Ramos (cell line): ENCODE data around the gene PALM3.

Experiments
- in situ Hi-C: fragments of 300-500 bp; cut with MboI; formaldehyde crosslinking; loops from one replicate; pipeline ENCODE4 v1.14.3; 2022; ENCODE audit warnings: low sequenced_read_pairs; ENCODE audit not compliant: unreplicated experiment

PALM3 gene

GRCh38 chr19:14089662-14090508 lies 28.0 kb upstream of the PALM3 start:
- in situ Hi-C loops, result no loop called here

- in situ Hi-C loops, result no loop called here
These were observed 27.5 kb upstream of the PALM3 start for GRCh38 chr19:14089412-14089661.

- in situ Hi-C loops, result no loop called here
These were observed 26.9 kb upstream of the PALM3 start for GRCh38 chr19:14088634-14089411.

GRCh38 chr19:14086098-14086497 lies 24.2 kb upstream of the PALM3 start:
- in situ Hi-C loops, result no loop called here

- in situ Hi-C loops, result no loop called here
These were observed 23.6 kb upstream of the PALM3 start, which contains the start of gene C19orf67 for GRCh38 chr19:14085309-14085995. Gene C19orf67, minus strand, starts transcription at chr19:14085783. Its CDS starts 156 bp downstream, at chr19:14085627.

GRCh38 chr19:14082675-14082960 lies 20.7 kb upstream of the PALM3 start:
- in situ Hi-C loops, result no loop called here

GRCh38 chr19:14081797-14082674 lies 20.2 kb upstream of the PALM3 start:
- in situ Hi-C loops, result no loop called here

- in situ Hi-C loops, result no loop called here
These were observed 19.3 kb upstream of the PALM3 start for GRCh38 chr19:14080887-14081796.

- in situ Hi-C loops, result loop anchor here (10.0 kb wide), 1 partner anchor 804 kb away; no protein-coding TSS in a partner anchor
These were observed 16.5 kb upstream of the PALM3 start for GRCh38 chr19:14078411-14078810.

- in situ Hi-C loops, result loop anchor here (5.0 to 25.0 kb wide), 3 partner anchors 192 to 799 kb away; no protein-coding TSS in a partner anchor
These were observed 12.3 kb upstream of the PALM3 start for GRCh38 chr19:14073925-14074838.

GRCh38 chr19:14073261-14073924 lies 11.5 kb upstream of the PALM3 start:
- in situ Hi-C loops, result loop anchor here (5.0 to 25.0 kb wide), 3 partner anchors 191 to 799 kb away; no protein-coding TSS in a partner anchor

GRCh38 chr19:14072535-14073260 lies 10.8 kb upstream of the PALM3 start, which contains the start of gene MISP3:
Gene MISP3, plus strand, starts transcription at chr19:14072786. Its CDS starts 524 bp downstream, at chr19:14073310.
- in situ Hi-C loops, result loop anchor here (5.0 to 25.0 kb wide), 3 partner anchors 190 to 798 kb away; no protein-coding TSS in a partner anchor

GRCh38 chr19:14070268-14071050 lies 8.6 kb upstream of the PALM3 start:
- in situ Hi-C loops, result loop anchor here (5.0 to 25.0 kb wide), 3 partner anchors 188 to 796 kb away; no protein-coding TSS in a partner anchor

- in situ Hi-C loops, result loop anchor here (25.0 kb wide), 1 partner anchor 454 kb away; no protein-coding TSS in a partner anchor
These were observed 4.3 kb upstream of the PALM3 start for GRCh38 chr19:14066134-14066533.

GRCh38 chr19:14063105-14063504 lies 1.2 kb upstream of the PALM3 start:
- in situ Hi-C loops, result loop anchor here (25.0 kb wide), 1 partner anchor 451 kb away; no protein-coding TSS in a partner anchor

- in situ Hi-C loops, result loop anchor here (25.0 kb wide), 1 partner anchor 450 kb away; no protein-coding TSS in a partner anchor
These were observed 631 bp upstream of the PALM3 start for GRCh38 chr19:14062558-14062855.
